SK-N-SH treated with all-trans-retinoic acid at 6 μM for 48 hours (cell line): ENCODE results near the gene CYP39A1.

ENCODE experiments used
- OSR1 ChIP-seq: fragments of 250-450 bp; sonication (Bioruptor Pico); IDR thresholded peaks from 2 replicates; pipeline ENCODE4 v1.8.0; 2022; ENCODE audit warnings: moderate library complexity, mild to moderate bottlenecking, inconsistent platforms
- PPARA ChIP-seq: fragments of 250-450 bp; sonication (Bioruptor Pico); IDR thresholded peaks from 2 replicates; pipeline ENCODE4 v1.5.0; 2020; ENCODE audit warnings: mild to moderate bottlenecking, borderline replicate concordance
- TF ChIP-seq, protein P1 (sequence below): fragments of 250-450 bp; sonication (Bioruptor Pico); IDR thresholded peaks from 2 replicates; pipeline ENCODE4 v1.8.0; 2021; ENCODE audit warnings: low read depth, mild to moderate bottlenecking, moderate library complexity, borderline replicate concordance
- TF ChIP-seq, protein P2 (sequence below): fragments of 250-450 bp; sonication (Bioruptor Pico); IDR thresholded peaks from 2 replicates; pipeline ENCODE4 v1.5.1; 2020; ENCODE audit warnings: low read depth, mild to moderate bottlenecking, moderate library complexity

DNA sequence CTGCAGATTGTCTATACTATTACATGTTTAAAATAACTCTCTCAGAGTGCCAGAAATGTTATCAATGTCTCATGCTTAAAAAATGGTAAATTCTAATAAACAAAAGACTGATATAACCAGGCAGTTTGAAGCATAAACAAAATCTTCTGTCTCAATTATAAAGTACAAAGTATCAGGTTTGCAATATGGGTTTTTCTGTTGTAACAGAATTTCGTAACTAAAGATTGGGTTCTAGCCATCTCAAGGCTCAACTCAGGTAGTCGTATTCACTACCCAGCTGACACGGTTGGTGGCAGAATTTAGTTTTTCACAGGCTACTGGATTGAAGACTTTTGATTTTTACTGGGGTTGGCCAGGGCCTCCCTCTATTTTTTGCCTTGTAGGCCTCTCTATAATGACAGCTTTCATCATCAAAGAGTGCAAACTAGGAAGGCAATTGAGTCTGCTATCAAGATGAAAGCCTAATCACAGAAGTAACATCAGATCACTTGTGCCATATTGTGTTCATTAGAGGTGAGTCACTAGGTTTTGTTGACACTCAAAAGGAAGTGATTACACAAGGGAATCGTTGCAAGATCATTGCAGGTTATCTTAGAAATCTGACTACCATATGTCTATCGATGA, 3.6 kb downstream of the CYP39A1 start:
- TF ChIP-seq, protein P1, sequence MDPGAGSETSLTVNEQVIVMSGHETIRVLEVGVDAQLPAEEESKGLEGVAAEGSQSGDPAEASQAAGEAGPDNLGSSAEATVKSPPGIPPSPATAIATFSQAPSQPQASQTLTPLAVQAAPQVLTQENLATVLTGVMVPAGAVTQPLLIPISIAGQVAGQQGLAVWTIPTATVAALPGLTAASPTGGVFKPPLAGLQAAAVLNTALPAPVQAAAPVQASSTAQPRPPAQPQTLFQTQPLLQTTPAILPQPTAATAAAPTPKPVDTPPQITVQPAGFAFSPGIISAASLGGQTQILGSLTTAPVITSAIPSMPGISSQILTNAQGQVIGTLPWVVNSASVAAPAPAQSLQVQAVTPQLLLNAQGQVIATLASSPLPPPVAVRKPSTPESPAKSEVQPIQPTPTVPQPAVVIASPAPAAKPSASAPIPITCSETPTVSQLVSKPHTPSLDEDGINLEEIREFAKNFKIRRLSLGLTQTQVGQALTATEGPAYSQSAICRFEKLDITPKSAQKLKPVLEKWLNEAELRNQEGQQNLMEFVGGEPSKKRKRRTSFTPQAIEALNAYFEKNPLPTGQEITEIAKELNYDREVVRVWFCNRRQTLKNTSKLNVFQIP (CRISPR knock-in tag), result no peak
- TF ChIP-seq, protein P2, sequence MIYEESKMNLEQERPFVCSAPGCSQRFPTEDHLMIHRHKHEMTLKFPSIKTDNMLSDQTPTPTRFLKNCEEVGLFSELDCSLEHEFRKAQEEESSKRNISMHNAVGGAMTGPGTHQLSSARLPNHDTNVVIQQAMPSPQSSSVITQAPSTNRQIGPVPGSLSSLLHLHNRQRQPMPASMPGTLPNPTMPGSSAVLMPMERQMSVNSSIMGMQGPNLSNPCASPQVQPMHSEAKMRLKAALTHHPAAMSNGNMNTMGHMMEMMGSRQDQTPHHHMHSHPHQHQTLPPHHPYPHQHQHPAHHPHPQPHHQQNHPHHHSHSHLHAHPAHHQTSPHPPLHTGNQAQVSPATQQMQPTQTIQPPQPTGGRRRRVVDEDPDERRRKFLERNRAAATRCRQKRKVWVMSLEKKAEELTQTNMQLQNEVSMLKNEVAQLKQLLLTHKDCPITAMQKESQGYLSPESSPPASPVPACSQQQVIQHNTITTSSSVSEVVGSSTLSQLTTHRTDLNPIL (CRISPR knock-in tag), result no peak
- TF ChIP-seq OSR1, result no peak
- TF ChIP-seq PPARA (CRISPR knock-in tag), result no peak
